GM23338 (cell line): Measurements from ENCODE around the gene PDE4B. TPM values are rescaled to one million over a fixed set of nuclear protein-coding genes. Genes with fewer than 3 reads are reported as not detected.

Experiments used
- ATAC-seq: fragments of 200-7000 bp; cut with Tn5 transposase; 3 replicates; pipeline ENCODE4 v1.9.1; 2020
- DNase-seq: peaks from one replicate; pipeline ENCODE4 v3.0.0-alpha.2; 2015; ENCODE audit warnings: low spot score
- H2AFZ ChIP-seq: fragments of 200-600 bp; sonication (generic); 2 replicates; pipeline ENCODE4 v1.8.0; 2016; ENCODE audit warnings: antibody characterized with exemption, mild to moderate bottlenecking, moderate library complexity
- H3F3A ChIP-seq: fragments of 200-600 bp; sonication (generic); replicated peaks from 2 replicates; pipeline ENCODE4 v1.8.0; 2017; ENCODE audit warnings: antibody characterized with exemption, mixed run types, low read depth
- H3K27ac ChIP-seq: fragments of 200-600 bp; sonication (generic); 2 replicates; pipeline ENCODE4 v1.6.1; 2016; ENCODE audit warnings: low read depth
- H3K27me3 ChIP-seq: fragments of 200-600 bp; sonication (generic); 2 replicates; pipeline ENCODE4 v1.8.0; 2016; ENCODE audit warnings: mild to moderate bottlenecking, mixed run types, moderate library complexity; ENCODE audit not compliant: insufficient read depth
- H3K36me3 ChIP-seq: fragments of 200-600 bp; sonication (generic); 2 replicates; pipeline ENCODE4 v1.8.0; 2016; ENCODE audit warnings: mild to moderate bottlenecking; ENCODE audit not compliant: insufficient read depth
- H3K4me1 ChIP-seq: fragments of 200-600 bp; sonication (generic); 2 replicates; pipeline ENCODE4 v1.8.0; 2016; ENCODE audit warnings: mild to moderate bottlenecking, moderate library complexity; ENCODE audit not compliant: insufficient read depth
- H3K4me2 ChIP-seq: fragments of 200-600 bp; sonication (generic); 2 replicates; pipeline ENCODE4 v1.7.1; 2017; ENCODE audit warnings: mixed run types
- H3K4me3 ChIP-seq: fragments of 200-600 bp; sonication (generic); 2 replicates; pipeline ENCODE4 v1.6.1; 2016; ENCODE audit warnings: mixed run types
- H3K79me2 ChIP-seq: fragments of 200-600 bp; sonication (generic); replicated peaks from 2 replicates; pipeline ENCODE4 v1.8.0; 2017; ENCODE audit warnings: mild to moderate bottlenecking; ENCODE audit not compliant: insufficient read depth
- H3K9me2 ChIP-seq: fragments of 200-600 bp; sonication (generic); 2 replicates; pipeline ENCODE4 v1.8.0; 2017; ENCODE audit not compliant: insufficient read depth
- H4K20me1 ChIP-seq: fragments of 200-600 bp; sonication (generic); replicated peaks from 2 replicates; pipeline ENCODE4 v1.8.0; 2017; ENCODE audit warnings: mild to moderate bottlenecking; ENCODE audit not compliant: insufficient read depth
- H3K27ac Mint-ChIP-seq: 2 replicates; pipeline ENCODE4 v1.8.0; 2020; ENCODE audit warnings: inconsistent platforms, mild to moderate bottlenecking, moderate library complexity, mixed read lengths
- H3K27me3 Mint-ChIP-seq: 3 replicates; pipeline ENCODE4 v1.8.0; 2022; ENCODE audit warnings: low read depth, mild to moderate bottlenecking, moderate library complexity, mixed read lengths, inconsistent platforms; ENCODE audit not compliant: insufficient read depth, poor library complexity
- H3K36me3 Mint-ChIP-seq: 3 replicates; pipeline ENCODE4 v1.8.0; 2021; ENCODE audit warnings: low read depth, mild to moderate bottlenecking, inconsistent platforms, moderate library complexity, mixed read lengths
- H3K4me1 Mint-ChIP-seq: 3 replicates; pipeline ENCODE4 v1.8.0; 2020; ENCODE audit warnings: mild to moderate bottlenecking, inconsistent platforms, mixed read lengths
- H3K4me3 Mint-ChIP-seq: 3 replicates; pipeline ENCODE4 v1.8.0; 2021; ENCODE audit warnings: moderate library complexity, mild to moderate bottlenecking, inconsistent platforms, mixed read lengths
- H3K9me3 Mint-ChIP-seq: 3 replicates; pipeline ENCODE4 v1.8.0; 2020; ENCODE audit warnings: moderate library complexity, mild to moderate bottlenecking, inconsistent platforms, mixed read lengths
- CREB1 ChIP-seq: fragments of 250-450 bp; sonication (Bioruptor Pico); IDR thresholded peaks from 2 replicates; pipeline ENCODE4 v1.5.0; 2020; ENCODE audit warnings: low read depth, mild to moderate bottlenecking, moderate library complexity
- ZNF462 ChIP-seq: fragments of 250-450 bp; sonication (Bioruptor Pico); IDR thresholded peaks from 2 replicates; pipeline ENCODE4 v1.5.0; 2020; ENCODE audit warnings: mild to moderate bottlenecking, moderate library complexity
- polyA plus RNA-seq: library from polyadenylated mRNA; unstranded; fragments of >200 nt; fragmentation: Nextera tagmentation; extraction: Ambion mirVana; gene quantifications from 2 replicates; pipeline ENCODE4 v1.2.1, GENCODE V29; 2016
- total RNA-seq: library from RNA; depleted of rRNA; stranded (reverse); fragments of >200 nt; shearing (Covaris generic); gene quantifications from 2 replicates; pipeline ENCODE4 v1.2.3, GENCODE V29; 2014

Gene PDE4B
- total and polyA plus RNA-seq, 2 experiments from 2014 or later = 14.0 to 25.6 TPM

GRCh38 chr1:65830306-65830705 is 37.6 kb downstream of the PDE4B start:
- no peak for ATAC-seq

More at GRCh38 chr1:65830306-65830705, 37.6 kb downstream of the PDE4B start:
- Histone ChIP-seq H3F3A (no peaks in the 10 kb centered on the region), H3K36me3 (no peaks in the 10 kb centered on the region), H3K27ac (no peak overlapping the region), H3K27me3 (no peaks in the 10 kb centered on the region), H3K4me1 (no peaks in the 10 kb centered on the region), H3K4me2 (no peak overlapping the region), H3K79me2 (no peaks in the 10 kb centered on the region), H3K4me3 (no peak overlapping the region), H2AFZ (no peak overlapping the region), H4K20me1 (no peaks in the 10 kb centered on the region), H3K9me2 (no peaks in the 10 kb centered on the region)
- no peak for DNase-seq
- no peak for TF ChIP-seq CREB1
- TF ChIP-seq ZNF462 (CRISPR knock-in tag) = no peak
- no peak overlapping the region for H3K27ac Mint-ChIP-seq
- no peaks in the 10 kb centered on the region for H3K36me3 Mint-ChIP-seq
- H3K4me3 Mint-ChIP-seq = no peak overlapping the region
- H3K9me3 Mint-ChIP-seq = no peaks in the 10 kb centered on the region
- no peaks in the 10 kb centered on the region; the same call in 1 of the 3 replicates for H3K4me1 Mint-ChIP-seq
- H3K27me3 Mint-ChIP-seq = no peaks in the 10 kb centered on the region
